Measurements from ENCODE around the gene GNAO1.

GNAO1 gene

GRCh38 chr16:56294579-56294978 is 103.3 kb downstream of the GNAO1 start:
- DNase-seq = peak; percentile 93

DNA sequence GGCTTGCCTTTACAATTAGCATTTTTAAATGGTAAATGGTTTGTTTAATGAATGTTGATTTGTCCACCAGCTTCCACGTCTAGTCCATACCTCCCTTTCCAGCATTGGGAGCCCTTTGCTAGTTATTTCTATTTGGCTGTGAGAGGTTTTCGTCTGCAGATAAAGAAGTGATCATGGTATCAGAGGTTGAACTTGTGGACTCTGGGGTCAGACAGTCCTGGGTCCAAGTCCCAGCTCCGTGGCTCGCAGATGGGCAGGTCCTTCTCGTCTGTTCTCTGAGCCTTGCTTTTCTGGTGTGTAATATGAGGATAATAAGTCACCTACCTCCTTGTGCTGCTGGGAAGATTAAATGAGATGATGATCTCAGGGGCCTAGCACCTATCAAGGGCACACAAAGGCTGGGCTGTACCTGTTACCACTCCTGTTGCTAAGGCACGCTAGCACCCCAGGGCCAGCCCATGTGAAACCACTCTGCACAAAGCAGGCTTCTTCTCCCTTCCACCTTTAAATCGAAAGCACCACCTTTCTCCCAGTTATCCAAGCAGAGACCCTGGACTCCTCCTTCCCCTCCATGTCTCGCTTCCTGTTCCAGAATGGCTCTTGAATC is 103.9 kb downstream of the GNAO1 start:
- no peak for DNase-seq

- peak; percentile 22 for DNase-seq
Observed at GRCh38 chr16:56295739-56296527, 104.6 kb downstream of the GNAO1 start.

- no peak for DNase-seq
Observed at GRCh38 chr16:56297684-56298083, 106.4 kb downstream of the GNAO1 start.

- no peak for DNase-seq
Observed at GRCh38 chr16:56298116-56298515, 106.8 kb downstream of the GNAO1 start.

DNA sequence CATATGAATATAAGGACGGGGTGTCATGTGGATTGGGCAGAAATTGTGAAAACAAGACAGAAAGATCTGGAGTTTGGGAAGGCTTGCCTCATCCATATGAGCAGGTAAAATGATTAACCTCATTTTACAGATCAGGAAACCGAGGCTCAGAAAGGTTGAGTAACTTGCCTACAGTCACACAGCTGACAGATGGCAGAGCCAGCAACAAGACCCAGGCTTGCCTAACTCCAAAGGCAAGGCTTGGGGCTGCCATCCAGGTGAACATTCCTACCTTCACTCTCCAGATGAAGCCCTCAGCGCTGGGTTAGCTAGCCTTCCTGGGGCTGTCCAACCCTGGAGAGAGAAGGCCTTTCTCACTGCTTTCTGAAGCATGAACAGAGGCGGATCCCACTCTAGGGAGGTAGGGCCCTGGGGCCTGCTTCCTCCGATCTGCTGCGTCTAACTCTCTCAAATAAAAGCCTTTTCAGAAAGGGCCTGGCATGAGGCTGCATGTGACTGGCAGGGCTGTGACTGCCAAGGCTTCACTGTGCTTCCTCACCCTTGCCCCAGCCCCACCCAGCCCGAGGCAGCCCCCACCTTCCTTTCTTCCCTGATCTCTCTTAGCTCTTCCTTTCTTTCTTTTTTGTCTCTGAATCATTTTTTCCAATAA is 107.8 kb downstream of the GNAO1 start:
- DNase-seq = no peak

DNA sequence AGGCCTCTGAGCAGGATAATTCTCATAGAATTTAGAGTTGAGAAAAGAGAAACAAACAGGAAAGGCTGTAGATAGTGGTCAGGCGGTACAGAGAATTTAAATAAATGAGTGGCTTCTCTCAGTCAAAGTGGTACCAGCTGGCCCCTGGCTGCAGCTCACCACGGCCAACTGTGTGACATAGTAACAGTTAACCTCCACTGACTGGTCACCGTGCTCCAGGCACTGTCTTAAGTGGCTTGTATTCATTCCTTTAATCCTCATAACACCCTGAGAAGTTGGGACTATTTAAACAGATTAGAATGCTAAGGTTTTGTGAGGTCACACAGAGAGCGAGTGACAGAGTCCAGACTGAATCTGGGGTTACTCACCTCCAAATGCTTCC is 108.9 kb downstream of the GNAO1 start:
- DNase-seq = no peak

GRCh38 chr16:56300891-56301850 is 109.9 kb downstream of the GNAO1 start:
- DNase-seq = peak; percentile 72

GRCh38 chr16:56302506-56302905 is 111.2 kb downstream of the GNAO1 start:
- no peak for DNase-seq

GRCh38 chr16:56303066-56303715 is 111.9 kb downstream of the GNAO1 start:
- no peak for DNase-seq

GRCh38 chr16:56303880-56304279 is 112.6 kb downstream of the GNAO1 start:
- no peak for DNase-seq

GRCh38 chr16:56305956-56306565 is 114.8 kb downstream of the GNAO1 start:
- DNase-seq = no peak

GRCh38 chr16:56306690-56307533 is 115.6 kb downstream of the GNAO1 start:
- DNase-seq = no peak

DNA sequence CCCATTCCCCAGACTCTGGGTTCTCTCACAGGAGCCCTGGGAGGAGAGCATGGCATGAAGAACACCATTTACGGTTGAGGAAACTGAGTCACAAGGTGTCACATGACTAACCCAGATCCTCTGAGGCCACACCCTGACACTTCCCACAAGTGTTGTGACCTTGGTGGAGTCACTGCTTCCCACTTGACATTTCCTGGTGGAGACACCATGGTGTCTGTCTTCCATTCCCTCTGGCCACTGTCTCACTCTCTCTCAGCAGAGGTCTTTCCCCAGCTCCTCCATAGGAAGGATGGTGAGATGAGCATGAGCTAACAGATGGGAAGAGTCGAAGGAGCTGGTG is 116.2 kb downstream of the GNAO1 start:
- DNase-seq = no peak

DNA sequence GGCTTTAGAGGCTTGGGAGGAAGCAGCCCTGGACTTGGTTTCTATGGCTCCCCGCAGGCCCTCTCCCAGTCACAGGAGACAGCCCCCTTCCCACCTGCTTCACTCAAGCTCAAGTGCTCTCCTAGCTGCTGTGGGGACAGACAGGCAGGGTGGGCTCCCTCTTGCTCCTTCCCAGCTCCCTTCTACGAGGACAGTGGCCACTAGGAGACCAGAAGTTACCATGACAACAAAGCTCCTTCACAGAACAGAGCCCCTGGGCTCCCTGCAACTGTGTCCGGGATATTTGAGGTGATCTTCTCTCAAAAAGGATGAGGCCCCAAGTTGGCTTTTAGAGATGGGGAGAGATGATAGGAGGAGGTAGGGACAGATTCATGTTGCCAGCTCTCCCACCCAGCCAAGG is 117.7 kb downstream of the GNAO1 start:
- DNase-seq = no peak

DNA sequence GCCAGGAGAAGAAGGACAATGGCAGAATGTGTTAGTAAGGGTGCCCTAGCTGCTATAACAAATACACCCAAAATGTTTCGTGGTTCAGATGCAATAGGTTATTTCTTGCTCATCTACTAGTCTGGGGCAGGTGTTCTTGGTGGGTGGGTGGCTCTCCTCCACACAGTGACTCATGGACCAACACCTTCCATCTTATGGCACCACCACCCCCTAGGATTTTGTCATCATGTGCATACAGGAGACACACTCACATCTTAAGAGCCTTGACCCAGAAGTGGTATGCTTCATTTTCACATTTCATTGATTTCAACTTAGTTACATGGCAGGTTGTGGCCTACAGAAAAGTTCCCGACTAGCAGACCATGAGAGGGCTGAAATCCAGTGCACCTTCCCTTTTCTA is 119.4 kb downstream of the GNAO1 start:
- DNase-seq = no peak

- DNase-seq = no peak
Observed at GRCh38 chr16:56311208-56312027, 120.1 kb downstream of the GNAO1 start.

GRCh38 chr16:56312028-56312300 is 120.7 kb downstream of the GNAO1 start:
- DNase-seq = no peak

DNA sequence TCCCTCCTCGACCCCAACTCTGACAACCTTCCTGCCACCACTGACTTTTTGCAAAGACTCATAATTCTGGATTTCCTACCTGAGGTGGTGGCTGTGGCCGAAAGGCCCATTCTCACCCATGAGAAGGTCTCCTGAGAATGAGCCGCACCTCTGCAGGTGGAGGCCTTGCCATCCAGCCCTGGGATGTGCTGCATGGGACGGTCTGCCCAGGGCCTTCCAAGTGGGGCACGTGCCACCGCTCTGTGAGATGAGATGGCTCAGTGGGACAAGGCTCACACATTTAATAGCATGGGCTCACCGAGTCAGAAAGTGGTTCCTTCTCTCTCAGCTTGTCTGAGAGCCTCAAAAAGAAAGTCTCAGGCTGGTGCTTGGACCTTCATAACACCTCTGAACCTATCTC is 121.3 kb downstream of the GNAO1 start:
- no peak for DNase-seq

- no peak for DNase-seq
Observed at GRCh38 chr16:56314244-56314850, 123.1 kb downstream of the GNAO1 start.

All from fibroblast of skin of right quadriceps (primary cell).